ENCODE data around the gene ATP6V0B.

Gene ATP6V0B

GRCh38 chr1:43946236-43947060, 28.3 kb upstream of the ATP6V0B start, which contains the start of gene IPO13:
IPO13 (plus strand) TSS chr1:43946950; CDS start chr1:43947601, 651 bp downstream.
- DNase-seq, result peak; percentile 96

GRCh38 chr1:43947061-43947873, 27.5 kb upstream of the ATP6V0B start:
- DNase-seq, result no peak

GRCh38 chr1:43947874-43948437, 26.8 kb upstream of the ATP6V0B start:
- no peak for DNase-seq

- DNase-seq, result no peak
These were observed 25.1 kb upstream of the ATP6V0B start for GRCh38 chr1:43949678-43950077.

GRCh38 chr1:43951021-43951985, 23.5 kb upstream of the ATP6V0B start:
- no peak for DNase-seq

- DNase-seq, result peak; percentile 66
These were observed 21.9 kb upstream of the ATP6V0B start for GRCh38 chr1:43952731-43953346.

- no peak for DNase-seq
These were observed 21.4 kb upstream of the ATP6V0B start for GRCh38 chr1:43953361-43953760.

- DNase-seq, result no peak
These were observed 20.7 kb upstream of the ATP6V0B start for GRCh38 chr1:43954036-43954435.

- no peak for DNase-seq
These were observed 18.5 kb upstream of the ATP6V0B start for GRCh38 chr1:43956234-43956633.

- DNase-seq, result no peak
These were observed 17.2 kb upstream of the ATP6V0B start for GRCh38 chr1:43957407-43958040.

GRCh38 chr1:43958351-43959255, 16.2 kb upstream of the ATP6V0B start:
- no peak for DNase-seq

GRCh38 chr1:43960798-43961197, 14.0 kb upstream of the ATP6V0B start:
- no peak for DNase-seq

GRCh38 chr1:43961692-43962091, 13.1 kb upstream of the ATP6V0B start:
- DNase-seq, result no peak

- no peak for DNase-seq
These were observed 12.4 kb upstream of the ATP6V0B start for GRCh38 chr1:43962324-43962723.

GRCh38 chr1:43963006-43963405, 11.8 kb upstream of the ATP6V0B start:
- no peak for DNase-seq

- no peak for DNase-seq
These were observed 10.9 kb upstream of the ATP6V0B start for GRCh38 chr1:43963890-43964289.

- no peak for DNase-seq
These were observed 9.4 kb upstream of the ATP6V0B start for GRCh38 chr1:43965316-43965715.

GRCh38 chr1:43968348-43968948, 6.3 kb upstream of the ATP6V0B start:
- DNase-seq, result no peak

GRCh38 chr1:43969416-43969745, 5.4 kb upstream of the ATP6V0B start:
- DNase-seq, result no peak

Data from NCI-H1092 (cell line).